Measurements from ENCODE around the gene NAPB.

DNA sequence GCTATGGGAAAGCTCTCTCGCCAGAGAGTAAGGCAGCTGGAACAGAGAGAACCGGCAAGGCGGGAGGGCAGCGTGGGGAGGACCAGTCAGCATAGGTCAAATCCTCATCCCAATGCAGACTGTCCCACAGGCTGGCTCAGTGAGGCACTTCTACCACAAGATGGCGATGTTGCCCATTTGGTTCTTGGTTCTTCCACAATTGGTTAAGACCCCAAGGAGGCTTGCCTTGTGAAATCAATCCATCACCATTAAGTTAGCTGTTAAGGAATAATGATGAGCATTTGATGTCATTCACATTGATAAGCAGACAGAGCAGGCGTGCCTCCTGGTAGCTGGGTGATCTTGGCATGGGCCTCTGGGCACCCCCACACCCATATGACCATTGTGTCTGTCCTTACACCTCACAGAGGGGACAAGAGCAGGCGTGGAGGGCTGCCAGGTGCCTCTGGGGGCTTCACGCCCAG lies 20.6 kb upstream of the NAPB start:
- TF ChIP-seq EZH2phosphoT487 (IDR thresholded peaks at IDR 0.05; ENCODE audit: insufficient read depth, low read depth) (no peak), EZH2 (IDR thresholded peaks at IDR 0.05; ENCODE audit: insufficient read depth, poor library complexity, severe bottlenecking) (no peak)

Data from GM23248 (cell line).